ENCODE data around the gene GDI2. TPM values are rescaled to one million over a fixed set of nuclear protein-coding genes. Genes with fewer than 3 reads are reported as not detected.
A peak's percentile ranks its signal among the peaks of the same experiment; 100 is the strongest.

Gene GDI2
- total RNA-seq, 1 donor from 2014 or later, result 229 TPM

GRCh38 chr10:5737352-5737751 lies 75.9 kb downstream of the GDI2 start:
- TF ChIP-seq CTCF (IDR thresholded peaks at IDR 0.05), result peak; percentile 20
- DNase-seq (ENCODE audit: extremely low spot score, unreplicated experiment), result no peak
- no peak overlapping the region for H3K27ac Mint-ChIP-seq (ENCODE audit: unreplicated experiment)
- H3K4me1 Mint-ChIP-seq (ENCODE audit: unreplicated experiment), result peaks cover 5% of the 10 kb centered on the region
- no peaks in the 10 kb centered on the region for H3K27me3 Mint-ChIP-seq (ENCODE audit: unreplicated experiment)
- H3K9me3 Mint-ChIP-seq (ENCODE audit: unreplicated experiment), result no peaks in the 10 kb centered on the region
- H3K36me3 Mint-ChIP-seq (ENCODE audit: unreplicated experiment), result peaks cover 33% of the 10 kb centered on the region
- no peak overlapping the region for H3K4me3 Mint-ChIP-seq (ENCODE audit: unreplicated experiment)

GRCh38 chr10:5736591-5736990 lies 76.6 kb downstream of the GDI2 start:
- H3K9me3 Mint-ChIP-seq (ENCODE audit: unreplicated experiment), result no peaks in the 10 kb centered on the region
- TF ChIP-seq CTCF (IDR thresholded peaks at IDR 0.05), result no peak
- peaks cover 33% of the 10 kb centered on the region for H3K36me3 Mint-ChIP-seq (ENCODE audit: unreplicated experiment)
- no peak for DNase-seq (ENCODE audit: extremely low spot score, unreplicated experiment)
- H3K4me3 Mint-ChIP-seq (ENCODE audit: unreplicated experiment), result no peak overlapping the region
- H3K27ac Mint-ChIP-seq (ENCODE audit: unreplicated experiment), result no peak overlapping the region
- H3K4me1 Mint-ChIP-seq (ENCODE audit: unreplicated experiment), result peaks cover 5% of the 10 kb centered on the region
- no peaks in the 10 kb centered on the region for H3K27me3 Mint-ChIP-seq (ENCODE audit: unreplicated experiment)

GRCh38 chr10:5735119-5735518 lies 78.1 kb downstream of the GDI2 start:
- TF ChIP-seq CTCF (IDR thresholded peaks at IDR 0.05), result no peak
- Mint-ChIP-seq H3K27me3 (ENCODE audit: unreplicated experiment) (no peaks in the 10 kb centered on the region), H3K4me1 (ENCODE audit: unreplicated experiment) (peaks cover 5% of the 10 kb centered on the region), H3K27ac (ENCODE audit: unreplicated experiment) (no peak overlapping the region), H3K4me3 (ENCODE audit: unreplicated experiment) (no peak overlapping the region), H3K9me3 (ENCODE audit: unreplicated experiment) (no peaks in the 10 kb centered on the region), H3K36me3 (ENCODE audit: unreplicated experiment) (peaks cover 36% of the 10 kb centered on the region)
- no peak for DNase-seq (ENCODE audit: extremely low spot score, unreplicated experiment)

- Mint-ChIP-seq H3K36me3 (ENCODE audit: unreplicated experiment) (peaks cover 34% of the 10 kb centered on the region), H3K4me1 (ENCODE audit: unreplicated experiment) (peaks cover 2% of the 10 kb centered on the region)
Measured at GRCh38 chr10:5732141-5732540, 81.1 kb downstream of the GDI2 start.

GRCh38 chr10:5731559-5731958 lies 81.7 kb downstream of the GDI2 start:
- DNase-seq (ENCODE audit: extremely low spot score, unreplicated experiment), result no peak
- Mint-ChIP-seq H3K36me3 (ENCODE audit: unreplicated experiment) (peaks cover 39% of the 10 kb centered on the region), H3K4me1 (ENCODE audit: unreplicated experiment) (peaks cover under 1% of the 10 kb centered on the region), H3K27me3 (ENCODE audit: unreplicated experiment) (no peaks in the 10 kb centered on the region), H3K4me3 (ENCODE audit: unreplicated experiment) (no peak overlapping the region), H3K9me3 (ENCODE audit: unreplicated experiment) (no peaks in the 10 kb centered on the region), H3K27ac (ENCODE audit: unreplicated experiment) (no peak overlapping the region)
- no peak for TF ChIP-seq CTCF (IDR thresholded peaks at IDR 0.05)

More at GRCh38 chr10:5732141-5732540, 81.1 kb downstream of the GDI2 start:
- DNase-seq (ENCODE audit: extremely low spot score, unreplicated experiment), result no peak
- Mint-ChIP-seq H3K4me3 (ENCODE audit: unreplicated experiment) (no peak overlapping the region), H3K9me3 (ENCODE audit: unreplicated experiment) (no peaks in the 10 kb centered on the region), H3K27ac (ENCODE audit: unreplicated experiment) (no peak overlapping the region), H3K27me3 (ENCODE audit: unreplicated experiment) (no peaks in the 10 kb centered on the region)
- no peak for TF ChIP-seq CTCF (IDR thresholded peaks at IDR 0.05)
